ENCODE results near the gene TCF15.
"Not testable (repeated sequence)": the region's sequence is repeated elsewhere in the genome, so short reads cannot be mapped to it uniquely, and the experiment has no call there.

TCF15 gene

GRCh38 chr20:591941-592340 is 18.2 kb downstream of the TCF15 start:
- no peak for DNase-seq (ENCODE audit: low read depth)
- no peak for TF ChIP-seq CTCF (conservative IDR thresholded peaks at IDR 0.05; ENCODE audit: low read depth, low read length)
- H3K4me3 ChIP-seq (ENCODE audit: low read length) = no peak overlapping the region

- TF ChIP-seq CTCF (conservative IDR thresholded peaks at IDR 0.05; ENCODE audit: low read depth, low read length) = no peak
- no peak for DNase-seq (ENCODE audit: low read depth)
Measured at GRCh38 chr20:588932-589672, 21.0 kb downstream of the TCF15 start.

GRCh38 chr20:588476-588875 is 21.6 kb downstream of the TCF15 start:
- DNase-seq (ENCODE audit: low read depth) = no peak
- no peak overlapping the region for H3K4me3 ChIP-seq (ENCODE audit: low read length)
- no peak for TF ChIP-seq CTCF (conservative IDR thresholded peaks at IDR 0.05; ENCODE audit: low read depth, low read length)

More at GRCh38 chr20:588932-589672, 21.0 kb downstream of the TCF15 start:
- H3K4me3 ChIP-seq (ENCODE audit: low read length) = no peak overlapping the region

GRCh38 chr20:584971-585301 is 25.2 kb downstream of the TCF15 start:
- DNase-seq (ENCODE audit: low read depth) = no peak
- no peak for TF ChIP-seq CTCF (conservative IDR thresholded peaks at IDR 0.05; ENCODE audit: low read depth, low read length)
- no peak overlapping the region for H3K4me3 ChIP-seq (ENCODE audit: low read length)

GRCh38 chr20:584161-584970 is 25.7 kb downstream of the TCF15 start:
- DNase-seq (ENCODE audit: low read depth) = no peak
- no peak overlapping the region for H3K4me3 ChIP-seq (ENCODE audit: low read length)
- TF ChIP-seq CTCF (conservative IDR thresholded peaks at IDR 0.05; ENCODE audit: low read depth, low read length) = no peak

- no peak overlapping the region for H3K4me3 ChIP-seq (ENCODE audit: low read length)
- no peak for DNase-seq (ENCODE audit: low read depth)
- TF ChIP-seq CTCF (conservative IDR thresholded peaks at IDR 0.05; ENCODE audit: low read depth, low read length) = no peak
Measured at GRCh38 chr20:582204-582603, 27.9 kb downstream of the TCF15 start.

GRCh38 chr20:578940-579690 is 31.0 kb downstream of the TCF15 start:
- not testable (repeated sequence) for H3K4me3 ChIP-seq (ENCODE audit: low read length); DNase-seq (ENCODE audit: low read depth)
